GM12891 (cell line): Measurements from ENCODE around the gene TFCP2L1.

Experiments used
- POLR2A ChIP-seq: IDR thresholded peaks from 2 replicates; pipeline ENCODE4 v1.6.1; 2011; ENCODE audit warnings: low read depth, low read length, control low read depth
- POLR2AphosphoS5 ChIP-seq: IDR thresholded peaks from 2 replicates; pipeline ENCODE4 v1.6.1; 2011; ENCODE audit warnings: low read depth, low read length, control low read depth
- SPI1 ChIP-seq: IDR thresholded peaks from 2 replicates; pipeline ENCODE4 v1.6.1; 2011; ENCODE audit warnings: low read depth, low read length, control low read depth
- TAF1 ChIP-seq: IDR thresholded peaks from 2 replicates; pipeline ENCODE4 v1.6.1; 2011; ENCODE audit warnings: low read depth, low read length, control low read depth

DNA sequence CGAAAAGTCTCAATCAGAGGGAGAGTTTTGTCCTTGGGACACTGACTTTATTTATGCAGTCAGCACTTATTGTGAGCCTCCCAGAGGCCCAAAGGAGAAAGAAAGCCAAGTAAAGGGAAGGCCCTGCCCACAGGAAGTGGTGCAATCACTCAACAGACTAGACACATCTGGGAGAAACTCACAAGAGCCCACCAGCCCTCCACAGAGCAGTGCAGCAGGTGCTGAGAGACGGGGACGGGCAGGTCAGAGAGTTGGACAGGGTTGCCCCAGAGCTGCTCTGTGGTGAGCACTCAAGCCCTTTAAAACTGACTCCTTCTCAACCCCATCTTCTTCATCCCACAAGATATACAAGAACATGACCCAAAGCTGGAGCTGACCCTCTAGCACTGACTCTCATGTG, 96.0 kb downstream of the TFCP2L1 start:
- TF ChIP-seq TAF1 (no peak), POLR2A (no peak), POLR2AphosphoS5 (no peak), SPI1 (no peak)
